GM19395 (cell line): ENCODE results near the gene MAIP1.
A peak's percentile ranks its signal among the peaks of the same experiment; 100 is the strongest.

ENCODE experiments used
- ATAC-seq: cut with Tn5 transposase; IDR thresholded peaks from one replicate; pipeline ENCODE4 v1.9.1; 2021; ENCODE audit warnings: mild to moderate bottlenecking, moderate library complexity; ENCODE audit not compliant: unreplicated experiment

The MAIP1 gene

GRCh38 chr2:199946196-199946595 lies 9.2 kb upstream of the MAIP1 start:
- no peak for ATAC-seq

DNA sequence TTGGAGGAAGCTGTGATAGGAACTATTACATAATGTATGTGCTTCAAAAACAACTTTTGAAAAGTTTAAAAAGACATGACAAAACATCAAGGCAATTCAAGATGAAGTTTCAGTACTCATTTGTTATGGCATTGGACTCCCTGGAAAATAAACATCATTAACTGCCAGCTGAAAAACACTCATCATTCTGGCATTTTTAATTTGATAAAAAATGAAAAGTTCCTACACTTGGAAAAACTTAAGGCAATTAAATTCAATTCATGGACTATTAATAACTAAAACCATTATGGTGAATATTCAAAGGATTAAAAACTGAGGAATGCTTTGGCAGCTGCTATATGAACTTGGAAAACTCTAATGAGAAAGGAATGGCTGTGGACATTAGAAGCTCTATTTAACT lies 8.5 kb upstream of the MAIP1 start:
- ATAC-seq: no peak

DNA sequence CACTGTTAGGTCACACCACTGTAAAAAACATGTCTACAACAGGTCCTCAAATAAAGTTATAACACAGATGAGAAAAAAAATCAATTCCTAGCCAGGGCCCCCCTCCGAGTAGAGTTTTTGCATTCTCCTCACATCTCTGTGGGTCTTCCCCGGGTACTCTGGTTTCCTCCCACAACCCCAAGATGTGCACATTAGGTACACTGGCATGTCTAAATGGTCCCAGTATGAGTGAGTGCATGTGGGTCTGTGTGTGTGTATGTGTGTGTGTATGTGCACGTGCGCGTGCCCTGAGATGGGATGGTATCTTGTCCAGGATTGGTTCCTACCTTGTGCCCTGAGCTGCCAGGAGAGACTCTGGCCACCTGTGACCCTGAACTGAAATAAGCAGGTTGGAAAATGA lies 5.0 kb upstream of the MAIP1 start:
- no peak for ATAC-seq

- no peak for ATAC-seq
Measured at GRCh38 chr2:199951023-199951422, 4.4 kb upstream of the MAIP1 start.

GRCh38 chr2:199955007-199955338 lies 409 bp upstream of the MAIP1 start:
- peak; percentile 56 for ATAC-seq

DNA sequence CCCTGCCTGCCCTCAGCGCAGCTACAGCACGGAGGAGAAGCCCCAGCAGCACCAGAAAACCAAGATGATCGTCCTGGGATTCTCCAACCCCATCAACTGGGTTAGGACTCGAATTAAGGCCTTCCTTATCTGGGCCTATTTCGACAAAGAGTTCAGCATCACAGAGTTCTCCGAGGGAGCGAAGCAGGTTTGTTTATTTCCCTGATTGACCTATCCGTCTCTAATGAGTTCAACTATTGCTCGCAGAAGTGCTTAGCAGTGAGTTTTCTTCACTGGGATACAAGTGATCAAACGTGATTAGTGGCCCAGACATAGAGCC lies 639 bp downstream of the MAIP1 start:
- ATAC-seq: peak; percentile 4

- ATAC-seq: no peak
Measured at GRCh38 chr2:199958014-199958413, 2.6 kb downstream of the MAIP1 start.

- peak; percentile 62 for ATAC-seq
Measured at GRCh38 chr2:199962203-199962602, 6.8 kb downstream of the MAIP1 start.

GRCh38 chr2:199966405-199966804 lies 11.0 kb downstream of the MAIP1 start:
- no peak for ATAC-seq

DNA sequence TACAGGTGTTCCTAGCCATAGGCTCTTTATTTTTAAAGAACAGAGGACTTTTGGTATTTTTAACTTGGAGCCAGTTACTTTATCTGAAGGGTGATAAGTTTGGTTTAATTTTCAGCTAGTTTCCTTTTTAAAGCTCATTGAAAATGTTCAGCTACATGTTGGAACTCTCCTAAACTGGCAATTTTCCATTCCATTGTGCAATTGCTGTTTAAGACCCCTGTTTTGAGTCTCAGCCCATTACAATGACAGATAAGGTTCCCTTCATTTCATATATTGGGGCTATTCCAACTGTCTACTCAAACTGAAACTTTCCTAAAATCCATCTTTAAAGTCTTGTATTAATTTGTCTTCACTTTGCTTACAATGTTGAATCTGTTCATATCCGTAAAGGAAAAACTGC lies 11.6 kb downstream of the MAIP1 start:
- ATAC-seq: no peak

DNA sequence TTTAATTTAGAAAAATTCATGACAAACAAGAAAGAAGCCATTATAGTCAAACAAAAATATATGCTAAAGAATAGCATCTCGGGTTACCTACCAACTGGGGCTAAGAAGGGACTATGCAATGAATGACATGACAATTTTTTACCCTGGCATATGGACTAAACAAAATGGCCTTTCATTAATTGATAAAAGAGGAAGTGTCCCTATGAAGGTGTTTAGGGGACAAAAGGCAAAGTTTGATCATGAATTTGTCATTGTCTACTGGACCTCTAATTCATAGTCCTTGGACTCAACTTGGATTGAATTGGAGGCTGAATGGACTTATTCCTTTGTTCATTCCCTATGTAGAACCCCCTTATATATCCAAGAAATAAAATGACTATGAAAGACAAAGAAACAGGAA lies 12.7 kb downstream of the MAIP1 start:
- ATAC-seq: no peak

- no peak for ATAC-seq
Measured at GRCh38 chr2:199972088-199972626, 16.8 kb downstream of the MAIP1 start.

DNA sequence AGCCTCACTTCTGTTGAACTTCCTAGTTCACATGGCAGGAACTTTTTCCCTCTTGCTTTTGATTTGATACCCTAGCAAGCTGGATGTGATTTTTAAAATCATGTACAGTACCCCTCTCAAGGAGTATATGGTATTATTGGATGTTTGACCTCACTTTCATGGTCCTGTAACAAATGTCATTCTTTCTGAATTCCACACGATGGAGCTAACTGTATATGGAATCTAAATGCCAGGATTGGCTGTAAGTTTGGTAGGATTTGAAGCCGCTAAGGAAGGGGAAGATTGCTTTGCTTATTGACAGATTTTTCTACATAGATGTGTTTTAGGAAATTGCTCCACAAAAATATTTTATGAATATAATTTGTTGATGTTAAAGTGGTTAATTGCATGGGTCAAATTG lies 18.3 kb downstream of the MAIP1 start:
- no peak for ATAC-seq

DNA sequence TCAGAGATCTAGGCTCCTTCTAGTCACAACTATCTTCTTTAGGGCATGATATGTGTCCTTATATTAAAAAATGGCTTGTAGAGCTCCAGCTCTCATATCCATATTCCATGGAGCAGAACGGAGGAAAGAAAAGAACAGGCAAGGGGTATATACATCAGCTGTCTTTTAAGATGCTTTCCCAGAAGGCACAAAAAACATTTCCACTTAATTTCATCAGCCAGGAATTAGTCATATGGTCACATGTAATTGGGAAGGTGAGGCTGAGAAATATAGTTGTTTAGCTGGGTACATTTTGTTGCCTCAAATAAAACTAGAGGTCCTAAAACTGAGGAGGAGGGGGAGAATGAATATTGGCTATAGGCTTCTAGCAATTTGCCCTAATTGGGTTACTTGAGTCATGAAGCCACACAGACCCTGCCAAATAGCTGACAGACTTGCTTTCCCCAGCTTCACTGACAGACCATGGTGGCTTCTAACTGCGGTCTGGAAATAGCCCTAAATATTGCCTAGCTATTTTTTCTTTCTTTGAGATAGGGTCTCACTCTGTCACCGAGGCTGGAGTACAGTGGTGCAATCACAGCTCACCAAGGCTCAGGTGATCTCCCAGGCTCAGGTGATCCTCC lies 20.0 kb downstream of the MAIP1 start:
- ATAC-seq: no peak

DNA sequence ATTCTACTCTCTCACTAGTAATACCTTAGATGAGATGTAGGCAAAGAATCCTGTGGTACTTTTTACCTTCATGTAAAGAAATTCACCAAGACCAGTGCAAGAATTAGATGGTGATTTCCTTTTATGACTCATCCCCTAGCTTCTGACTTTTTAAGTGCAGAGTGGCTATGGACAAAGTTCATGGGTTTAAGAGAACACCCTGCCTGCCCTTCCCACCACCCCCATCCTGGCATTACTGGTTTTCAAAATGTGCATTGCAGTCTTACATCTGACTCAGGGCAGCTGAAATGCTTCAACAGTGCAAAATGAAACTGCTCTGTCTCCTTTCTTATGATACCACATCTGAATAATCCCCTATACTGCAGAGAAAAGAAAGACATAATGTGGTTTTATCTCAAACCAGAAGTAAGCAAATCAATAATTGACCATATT lies 22.6 kb downstream of the MAIP1 start:
- peak; percentile 80 for ATAC-seq

- no peak for ATAC-seq
Measured at GRCh38 chr2:199979398-199979797, 24.0 kb downstream of the MAIP1 start.

- ATAC-seq: peak; percentile 44
Measured at GRCh38 chr2:199979832-199980628, 24.6 kb downstream of the MAIP1 start.

- no peak for ATAC-seq
Measured at GRCh38 chr2:199982126-199982843, 26.9 kb downstream of the MAIP1 start.

DNA sequence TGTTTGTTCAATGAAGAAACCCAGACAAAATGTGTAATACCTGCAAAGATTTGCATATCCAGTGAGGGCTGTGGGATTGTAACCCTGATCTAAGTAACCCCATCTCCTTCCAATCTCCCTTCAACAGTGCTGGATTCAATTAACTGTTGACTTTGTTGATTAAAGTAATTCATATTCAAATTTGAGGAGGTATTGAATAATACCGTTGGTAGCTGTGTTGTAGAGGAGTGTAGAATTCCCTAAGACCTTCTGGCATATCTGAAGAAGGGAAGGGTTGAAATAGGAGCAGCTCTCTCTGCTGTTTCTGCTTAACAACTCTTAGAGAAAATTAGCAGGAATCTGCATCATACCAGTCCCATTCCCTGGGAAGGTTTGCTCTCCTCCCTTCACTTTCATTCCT lies 28.2 kb downstream of the MAIP1 start:
- no peak for ATAC-seq

DNA sequence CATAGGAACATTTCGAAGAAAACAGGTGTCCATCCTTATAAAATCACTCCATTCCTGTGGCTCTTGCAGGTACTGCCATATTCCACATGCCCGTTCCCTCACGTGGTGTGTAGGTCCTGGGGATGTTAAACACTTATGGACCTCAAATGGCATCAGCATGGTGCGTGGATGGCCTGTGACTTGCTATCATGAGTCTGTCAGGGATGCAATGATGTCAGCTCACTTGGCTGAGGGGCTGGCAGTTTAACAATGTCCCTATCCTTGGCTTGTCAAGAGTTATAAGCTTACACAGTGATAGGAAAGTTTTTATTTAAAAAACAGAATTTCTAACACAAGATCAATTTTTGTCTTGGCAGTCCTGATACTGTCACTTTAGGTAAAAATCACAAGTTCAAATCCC lies 28.8 kb downstream of the MAIP1 start:
- no peak for ATAC-seq

DNA sequence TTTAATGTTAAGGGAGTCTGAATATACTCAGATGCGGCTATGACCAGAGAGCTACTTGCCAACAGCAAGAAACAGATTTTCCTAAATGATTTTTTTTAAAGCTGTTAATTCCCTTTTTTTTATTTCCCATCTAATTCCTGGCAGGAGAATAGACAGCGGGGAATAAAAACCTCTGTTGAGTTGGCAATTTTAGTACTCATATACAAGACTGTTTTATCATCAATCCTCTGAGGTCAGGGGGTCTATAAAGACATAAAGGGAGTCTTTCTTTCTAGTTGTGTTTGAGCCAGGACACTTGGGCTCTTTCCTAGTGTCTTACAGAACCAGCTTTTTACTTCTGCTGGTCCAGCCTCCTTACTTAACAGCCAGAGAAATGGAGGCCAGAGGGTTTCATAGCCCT lies 29.4 kb downstream of the MAIP1 start:
- no peak for ATAC-seq

- peak; percentile 76 for ATAC-seq
Measured at GRCh38 chr2:199985625-199986207, 30.3 kb downstream of the MAIP1 start.
